A549 (cell line): Measurements from ENCODE around the gene SLC13A4. TPM values are rescaled to one million over a fixed set of nuclear protein-coding genes. Genes with fewer than 3 reads are reported as not detected.

Source experiments
- ATAC-seq, 2 experiments: fragments of 200-7000 bp in 1 of 2; fragments of >200 bp in 1 of 2; cut with Nextera tagmentation in 1 of 2; cut with Tn5 transposase in 1 of 2; 3 replicates each; pipeline versions ENCODE4 v1.8.0 to v1.9.1; 2018 to 2020; ENCODE audit warnings: mild to moderate bottlenecking in 1 of 2, moderate library complexity in 1 of 2
- CTCF ChIA-PET: fragments of 300-600 bp; sonication (Branson Sonifier 250); formaldehyde crosslinking; extraction: SDS; loops from one replicate; lab custom pipeline; 2021; ENCODE audit warnings: antibody characterized with exemption, inconsistent platforms; lab: Yijun Ruan, JAX
- POLR2A ChIA-PET: fragments of 350-600 bp; formaldehyde crosslinking; extraction: SDS; loops from one replicate; lab custom pipeline; 2021; ENCODE audit warnings: antibody characterized with exemption, inconsistent platforms; lab: Yijun Ruan, JAX
- DNase-seq, 2 experiments: peaks; one replicate each; pipeline versions ENCODE4 v3.0.0 to v3.0.0-alpha.2; 2011 to 2016; ENCODE audit warnings: low read depth in 1 of 2, low spot score in 1 of 2
- FAIRE-seq: peaks from 2 replicates; lab custom pipeline; 2011; peaks lifted over from hg19 to GRCh38; lab: Jason Lieb, UNC
- H3K27ac ChIP-seq, 2 experiments: fragments of >200 bp; sonication (Bioruptor Twin); formaldehyde crosslinking; 3 replicates each; pipeline ENCODE4 v1.5.1; 2016 to 2017
- H3K4me1 ChIP-seq: fragments of >200 bp; sonication (Bioruptor Twin); formaldehyde crosslinking; 3 replicates; pipeline ENCODE4 v1.6.1; 2016
- H3K4me2 ChIP-seq: fragments of >200 bp; sonication (Bioruptor Twin); formaldehyde crosslinking; 3 replicates; pipeline ENCODE4 v1.6.1; 2016
- H3K4me3 ChIP-seq: fragments of >200 bp; sonication (Bioruptor Twin); formaldehyde crosslinking; 3 replicates; pipeline ENCODE4 v1.5.1; 2016
- H3K9me3 ChIP-seq: fragments of >200 bp; sonication (Bioruptor Twin); formaldehyde crosslinking; 3 replicates; pipeline ENCODE4 v1.6.1; 2016
- ATOH8 ChIP-seq: fragments of 250-450 bp; sonication (Bioruptor Pico); IDR thresholded peaks from 2 replicates; pipeline ENCODE4 v1.5.0; 2020; ENCODE audit warnings: low read depth, mild to moderate bottlenecking, moderate library complexity
- BHLHE40 ChIP-seq: IDR thresholded peaks from 2 replicates; pipeline ENCODE4 v1.6.1; 2012; ENCODE audit warnings: low read depth, low read length, inconsistent platforms
- CHD2 ChIP-seq: fragments of 150-350 bp; IDR thresholded peaks from 2 replicates; pipeline ENCODE4 v1.6.1; 2014; ENCODE audit warnings: low read length; ENCODE audit not compliant: partially characterized antibody
- E2F6 ChIP-seq: IDR thresholded peaks from 2 replicates; pipeline ENCODE4 v1.6.1; 2012; ENCODE audit warnings: low read depth, borderline replicate concordance
- EHF ChIP-seq: fragments of 250-450 bp; sonication (Bioruptor Pico); IDR thresholded peaks from 2 replicates; pipeline ENCODE4 v1.5.0; 2020; ENCODE audit warnings: mild to moderate bottlenecking
- ESRRA ChIP-seq: fragments of 150-350 bp; IDR thresholded peaks from 2 replicates; pipeline ENCODE4 v1.6.1; 2014; ENCODE audit warnings: mild to moderate bottlenecking, low read length, borderline replicate concordance
- FOSB ChIP-seq: fragments of 250-450 bp; sonication (Bioruptor Pico); IDR thresholded peaks from 2 replicates; pipeline ENCODE4 v1.5.0; 2020; ENCODE audit warnings: mild to moderate bottlenecking, moderate library complexity
- FOSL2 ChIP-seq, 2 experiments: fragments of 450-650 bp in 1 of 2; fragments of >200 bp in 1 of 2; sonication (Bioruptor Twin) in 1 of 2; formaldehyde crosslinking; IDR thresholded peaks; 2 replicates each; pipeline versions ENCODE4 v1.5.0 to v1.6.1; 2016 to 2020; ENCODE audit warnings: mild to moderate bottlenecking in 1 of 2, moderate library complexity in 1 of 2
- FOXS1 ChIP-seq: fragments of 250-450 bp; sonication (Bioruptor Pico); IDR thresholded peaks from 2 replicates; pipeline ENCODE4 v1.5.0; 2020; ENCODE audit warnings: mild to moderate bottlenecking, moderate library complexity
- HDAC2 ChIP-seq: fragments of 200-600 bp; sonication (generic); IDR thresholded peaks from 2 replicates; pipeline ENCODE4 v1.6.1; 2016
- HEYL ChIP-seq: fragments of 250-450 bp; sonication (Bioruptor Pico); IDR thresholded peaks from 2 replicates; pipeline ENCODE4 v1.8.0; 2021; ENCODE audit warnings: mild to moderate bottlenecking, moderate library complexity
- HMGXB4 ChIP-seq: fragments of 250-450 bp; sonication (Bioruptor Pico); IDR thresholded peaks from 2 replicates; pipeline ENCODE4 v1.5.0; 2021; ENCODE audit warnings: mild to moderate bottlenecking, moderate library complexity, borderline replicate concordance
- HOXA7 ChIP-seq: fragments of 250-450 bp; sonication (Bioruptor Pico); IDR thresholded peaks from 2 replicates; pipeline ENCODE4 v1.5.0; 2020; ENCODE audit warnings: mild to moderate bottlenecking, moderate library complexity
- HOXB13 ChIP-seq: fragments of 250-450 bp; sonication (Bioruptor Pico); IDR thresholded peaks from 2 replicates; pipeline ENCODE4 v1.5.0; 2020; ENCODE audit warnings: low read depth, mild to moderate bottlenecking, moderate library complexity
- JUNB ChIP-seq: fragments of >200 bp; sonication (Bioruptor Twin); formaldehyde crosslinking; IDR thresholded peaks from 2 replicates; pipeline ENCODE4 v1.6.1; 2016
- KDM1A ChIP-seq: fragments of 200-600 bp; sonication (generic); IDR thresholded peaks from 2 replicates; pipeline ENCODE4 v1.6.1; 2016; ENCODE audit warnings: low read depth, mild to moderate bottlenecking
- PBX3 ChIP-seq: IDR thresholded peaks from 2 replicates; pipeline ENCODE4 v1.6.1; 2012
- PHF8 ChIP-seq: fragments of 200-600 bp; sonication (generic); IDR thresholded peaks from 2 replicates; pipeline ENCODE4 v1.6.1; 2016; ENCODE audit warnings: low read depth, mild to moderate bottlenecking, antibody characterized with exemption, moderate library complexity, borderline replicate concordance
- POLR2A ChIP-seq: IDR thresholded peaks from 2 replicates; pipeline ENCODE4 v1.6.1; 2012; ENCODE audit warnings: mild to moderate bottlenecking, low read length
- TFCP2L1 ChIP-seq: fragments of 250-450 bp; sonication (Bioruptor Pico); IDR thresholded peaks from 2 replicates; pipeline ENCODE4 v1.5.0; 2021; ENCODE audit warnings: mild to moderate bottlenecking
- WGBS: methylation state at CpG from one replicate; pipeline ENCODE4 v1.1.6; 2017; ENCODE audit errors: missing lambda C conversion rate; 5-methylcytosine and 5-hydroxymethylcytosine counted together
- polyA plus RNA-seq, 4 experiments: library from polyadenylated mRNA; depleted of rRNA in 3 of 4; stranded (reverse); fragments of >200 nt; fragmentation: RNase III in 1 of 4; extraction: RNeasy Plus Mini Kit Qiagen cat#74134 plus additional on column Dnase treatment in 1 of 4; gene quantifications; 2 replicates in 3 of 4; 3 replicates in 1 of 4; pipeline ENCODE4 v1.2.3, GENCODE V29; 2011 to 2017

Gene SLC13A4
- polyA plus RNA-seq, 2 of the 4 experiments (the other 2 are of a cell fraction), result not detected

GRCh38 chr7:135712796-135713195 is 15.2 kb downstream of the SLC13A4 start (continued):
- no peak for TF ChIP-seq E2F6
- no peak for TF ChIP-seq PHF8
- TF ChIP-seq PBX3, result no peak
- no peak for TF ChIP-seq FOXS1
- no peak for TF ChIP-seq TFCP2L1 (CRISPR knock-in tag)

- POLR2A ChIA-PET, result no interaction called here
- ATAC-seq (no peak), FAIRE-seq (no peak), DNase-seq (no peak)
- Histone ChIP-seq H3K27ac (no peak overlapping the region), H3K9me3 (no peaks in the 10 kb centered on the region), H3K4me3 (no peak overlapping the region), H3K4me2 (no peak overlapping the region), H3K4me1 (peaks cover 27% of the 10 kb centered on the region)
- TF ChIP-seq HOXB13 (CRISPR knock-in tag), result no peak
- no peak for TF ChIP-seq HDAC2
- no peak for TF ChIP-seq TFCP2L1 (CRISPR knock-in tag)
- no peak for TF ChIP-seq E2F6
- no peak for TF ChIP-seq ESRRA
- TF ChIP-seq CHD2, result no peak
- no peak for TF ChIP-seq EHF (CRISPR knock-in tag)
- no peak for TF ChIP-seq PBX3
- no peak for TF ChIP-seq HMGXB4 (CRISPR knock-in tag)
- no peak for TF ChIP-seq ATOH8 (CRISPR knock-in tag)
- TF ChIP-seq POLR2A, result no peak
- no peak for TF ChIP-seq FOSL2 (IDR thresholded peaks at IDR 0.05)
- TF ChIP-seq FOSL2 (CRISPR knock-in tag; IDR thresholded peaks at IDR 0.05), result no peak
- no peak for TF ChIP-seq JUNB
- TF ChIP-seq BHLHE40, result no peak
- no peak for TF ChIP-seq HOXA7 (CRISPR knock-in tag)
- TF ChIP-seq HEYL (CRISPR knock-in tag), result no peak
- no peak for TF ChIP-seq KDM1A
- no peak for TF ChIP-seq FOSB (CRISPR knock-in tag)
- CTCF ChIA-PET, result interaction anchor here (0.9 to 4.2 kb wide), 8 partner anchors 10 to 443 kb away, joined by 3 to 17 read pairs (median 4); partner anchors contain the start of gene STMP1
- WGBS, result 73% methylated on average over 4 of the region's 4 CpGs
These were observed 15.7 kb downstream of the SLC13A4 start for GRCh38 chr7:135712182-135712782.
